HG03060 (cell line): Measurements from ENCODE around the gene MYO5B.

Experiments
- ATAC-seq: cut with Tn5 transposase; IDR thresholded peaks from one replicate; pipeline ENCODE4 v1.9.1; 2021; ENCODE audit warnings: low read depth, moderate number of reproducible peaks; ENCODE audit not compliant: unreplicated experiment

MYO5B gene

DNA sequence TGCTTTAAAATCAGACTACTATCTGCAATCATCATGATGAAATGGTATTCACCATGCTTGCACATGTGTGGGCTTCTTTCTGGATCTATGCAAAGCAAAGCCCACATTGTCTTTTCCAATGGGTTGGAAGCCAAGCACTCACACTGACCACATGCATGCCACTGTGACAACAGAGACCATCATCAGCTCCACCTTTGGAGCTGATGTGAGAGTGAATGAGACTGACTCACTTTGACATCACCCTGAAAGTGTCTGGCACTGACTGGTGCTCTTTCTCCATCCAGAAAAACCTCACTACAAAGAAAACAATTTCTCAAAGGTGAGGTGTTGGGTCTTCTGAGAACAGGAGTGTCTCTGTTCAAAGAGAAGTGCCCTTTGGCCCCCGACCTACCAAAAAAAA lies 4.7 kb downstream of the MYO5B start:
- no peak for ATAC-seq

DNA sequence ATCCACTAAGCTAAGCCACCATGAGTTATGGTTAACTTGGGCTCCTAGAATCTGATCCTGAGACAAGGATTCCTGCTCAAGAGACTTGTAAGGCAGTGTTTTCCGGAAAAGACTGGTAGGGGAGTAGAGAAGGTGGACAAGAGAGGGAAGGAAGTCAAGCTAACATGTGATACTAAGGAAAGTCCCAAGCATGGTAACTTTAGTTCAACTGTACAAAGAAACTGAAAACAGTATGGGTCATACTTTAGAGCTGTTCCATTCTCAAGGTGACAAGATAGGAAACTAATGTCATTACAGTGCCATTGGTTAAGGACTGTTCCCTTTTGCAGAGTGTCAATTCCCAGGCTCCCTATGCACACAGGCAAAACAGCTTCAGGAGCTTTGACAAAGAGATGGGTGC lies 5.8 kb downstream of the MYO5B start:
- no peak for ATAC-seq

DNA sequence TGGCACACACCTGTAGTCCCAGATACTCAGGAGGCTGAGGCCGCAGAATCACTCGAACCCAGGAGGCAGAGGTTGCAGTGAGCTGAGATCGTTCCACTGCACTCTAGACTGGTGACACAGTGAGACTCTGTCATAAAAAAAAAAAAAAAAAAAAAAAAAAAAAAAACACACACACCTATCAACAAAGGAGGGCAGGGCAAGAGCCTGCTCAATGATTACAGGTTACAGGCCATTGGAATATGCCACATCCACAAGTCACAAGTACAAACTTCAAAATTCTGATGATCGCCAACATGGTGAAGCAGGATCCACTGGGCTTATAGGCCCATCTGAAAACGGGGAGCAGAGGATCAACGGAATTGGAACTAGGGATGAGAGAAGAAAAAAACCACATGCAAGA lies 6.3 kb downstream of the MYO5B start:
- no peak for ATAC-seq

DNA sequence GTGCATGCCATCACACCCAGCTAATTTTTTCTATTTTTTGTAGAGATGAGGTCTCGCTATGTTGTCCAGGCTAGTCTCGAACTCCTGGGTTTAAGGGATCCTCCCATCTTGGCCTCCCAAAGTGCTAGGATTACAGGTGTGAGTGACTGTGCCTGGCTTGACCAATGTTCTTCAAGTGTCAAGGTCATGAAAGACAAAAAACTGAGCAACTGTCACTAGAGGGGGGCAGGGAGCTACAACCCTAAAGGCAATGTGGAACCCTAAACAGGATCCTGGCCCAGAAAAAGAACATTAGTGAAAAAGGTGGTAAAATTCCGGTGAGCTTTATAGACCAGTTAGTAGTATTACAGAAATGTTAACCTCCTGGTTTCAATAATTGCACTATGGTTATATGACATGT lies 7.3 kb downstream of the MYO5B start:
- no peak for ATAC-seq

DNA sequence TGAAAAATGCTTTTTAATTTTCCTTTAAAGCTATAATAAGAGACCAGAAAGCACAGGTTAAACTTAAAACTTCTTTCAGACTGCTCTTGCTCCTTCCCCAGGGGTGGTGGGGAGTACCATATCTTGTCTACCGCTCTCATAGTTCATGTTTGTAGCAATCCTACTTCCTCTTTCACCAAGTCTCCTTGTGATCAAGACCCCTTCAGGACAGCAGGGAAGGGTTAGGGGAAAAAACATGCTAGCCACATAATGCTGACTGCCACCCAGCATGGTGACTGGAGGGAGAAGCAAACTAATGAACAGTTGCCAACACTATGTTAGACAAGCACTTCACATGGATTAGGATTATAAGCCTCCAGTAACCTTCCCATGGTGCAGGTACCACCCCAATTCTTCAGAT lies 8.6 kb downstream of the MYO5B start:
- no peak for ATAC-seq

DNA sequence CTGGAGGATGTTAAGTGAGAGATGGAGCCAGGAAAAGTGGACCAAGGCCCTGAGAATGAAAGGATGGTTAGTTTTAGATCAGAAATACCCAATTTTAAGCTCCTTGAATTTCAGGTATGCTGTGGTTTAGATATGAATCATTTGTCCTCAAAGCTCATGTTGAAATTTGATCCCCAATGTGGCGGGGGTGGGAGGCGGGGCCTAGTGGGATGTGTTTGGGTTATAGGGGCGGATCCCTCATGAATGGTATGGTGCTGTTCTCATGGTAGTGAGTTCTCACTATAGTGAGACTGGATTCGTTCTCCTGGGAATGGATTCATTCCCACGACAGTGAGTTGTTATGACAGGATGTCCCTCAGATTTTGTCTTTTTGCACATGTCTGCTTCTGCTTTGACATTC lies 11.4 kb downstream of the MYO5B start:
- ATAC-seq: no peak

DNA sequence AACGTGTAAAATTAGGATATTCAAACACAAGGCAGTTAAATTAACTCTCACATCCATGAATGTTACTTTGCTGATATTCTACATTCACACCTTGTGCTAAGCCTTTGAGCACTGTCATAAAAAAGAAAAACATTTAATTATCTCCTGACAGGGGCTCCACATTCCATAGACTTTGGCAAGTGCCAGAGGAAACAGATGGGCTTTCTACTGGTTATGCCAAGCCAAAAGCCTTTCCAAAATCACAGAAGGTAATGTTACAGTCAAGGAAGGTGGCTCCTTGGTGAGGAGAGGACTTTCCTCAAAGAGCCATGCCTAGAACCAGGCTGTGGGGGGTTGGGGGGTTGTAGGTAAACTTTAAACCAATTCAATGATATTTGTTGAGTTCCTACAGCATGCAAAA lies 12.4 kb downstream of the MYO5B start:
- ATAC-seq: no peak

DNA sequence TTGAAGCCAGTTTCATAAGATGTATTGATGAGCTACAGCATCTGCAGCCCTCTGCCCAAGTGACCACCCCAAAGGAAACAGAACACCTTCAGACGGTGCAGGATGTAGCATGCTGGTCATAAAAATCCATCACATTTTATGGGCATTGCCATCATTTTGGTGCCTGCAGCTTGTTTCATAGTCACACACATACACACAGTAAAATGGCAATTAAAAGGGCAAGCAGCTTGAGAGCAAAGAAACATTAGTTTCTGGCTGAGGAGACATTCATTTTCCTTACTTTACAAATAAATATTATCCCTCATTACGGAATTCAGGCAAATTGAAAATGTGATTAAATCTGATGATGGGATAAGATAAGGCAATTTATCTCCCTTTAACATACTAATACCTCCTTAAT lies 13.4 kb downstream of the MYO5B start:
- ATAC-seq: no peak

DNA sequence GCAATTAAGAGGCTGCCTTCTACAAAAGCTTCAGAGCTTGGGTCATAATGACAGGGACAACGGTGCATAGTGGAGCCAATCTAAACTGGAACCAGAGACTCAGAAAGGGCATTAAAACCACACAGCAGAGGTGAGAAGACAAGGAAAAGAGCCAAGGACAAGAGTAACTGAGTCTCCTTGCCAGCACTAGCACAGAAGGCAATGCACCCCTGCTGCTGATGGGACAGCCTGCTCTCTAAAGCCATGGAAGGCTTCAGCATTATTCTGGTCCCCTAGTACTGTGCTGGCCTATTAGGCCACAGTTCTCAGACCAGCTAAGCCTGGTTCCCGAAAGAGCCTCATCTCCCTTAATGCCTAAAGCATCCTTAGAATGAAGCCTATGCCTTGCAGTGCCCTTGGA lies 15.5 kb downstream of the MYO5B start:
- no peak for ATAC-seq

DNA sequence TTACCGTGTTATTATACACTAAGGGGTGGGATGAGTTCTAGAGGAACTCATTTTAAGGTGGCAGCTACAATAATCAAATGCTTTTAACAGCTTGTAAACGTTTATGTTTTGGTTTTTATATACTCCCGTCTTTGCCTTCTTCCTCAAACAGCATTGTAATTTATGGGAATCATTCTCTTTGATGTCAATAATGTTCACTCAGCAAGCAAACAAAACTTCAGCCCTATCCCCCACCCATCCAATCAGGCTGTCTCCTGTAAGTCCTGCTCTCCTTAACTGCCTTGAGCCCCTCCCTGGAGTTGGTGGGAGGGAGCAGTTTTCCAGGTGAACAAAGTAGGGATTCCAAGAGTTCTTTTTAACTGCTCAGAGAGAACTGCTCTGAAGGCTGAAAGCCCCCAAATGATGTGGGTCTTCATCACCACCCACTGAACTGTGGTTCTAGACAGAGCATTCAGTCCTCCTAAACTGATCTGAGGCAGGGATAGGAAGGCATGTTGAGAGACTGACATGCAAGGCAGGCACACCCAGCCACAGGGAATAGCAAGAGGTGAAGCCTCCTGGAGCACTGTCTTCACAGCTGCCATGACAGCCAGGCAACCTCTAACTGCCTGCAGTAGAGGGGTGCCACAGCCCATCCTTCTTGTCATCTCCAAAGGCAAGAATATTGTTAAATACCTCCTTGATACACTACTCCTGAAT lies 17.5 kb downstream of the MYO5B start:
- no peak for ATAC-seq

DNA sequence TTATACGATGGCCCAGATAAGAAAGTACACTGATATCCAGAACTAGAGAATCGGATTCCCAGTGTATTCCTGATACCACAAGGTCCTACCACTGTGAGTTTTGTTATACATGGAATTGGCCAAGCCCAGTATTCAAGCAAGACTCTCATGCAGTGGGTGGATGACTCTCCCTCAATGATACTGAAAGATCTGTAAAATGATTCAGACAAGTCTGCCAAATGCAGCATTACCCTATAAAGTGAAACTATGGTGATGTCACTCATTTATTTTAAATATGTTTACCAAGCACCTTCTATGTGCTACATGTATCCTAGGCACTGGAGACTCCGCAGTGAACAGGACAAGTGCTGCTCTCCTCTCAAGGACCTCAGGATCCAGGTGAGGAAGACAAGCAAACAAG lies 22.6 kb downstream of the MYO5B start:
- no peak for ATAC-seq

DNA sequence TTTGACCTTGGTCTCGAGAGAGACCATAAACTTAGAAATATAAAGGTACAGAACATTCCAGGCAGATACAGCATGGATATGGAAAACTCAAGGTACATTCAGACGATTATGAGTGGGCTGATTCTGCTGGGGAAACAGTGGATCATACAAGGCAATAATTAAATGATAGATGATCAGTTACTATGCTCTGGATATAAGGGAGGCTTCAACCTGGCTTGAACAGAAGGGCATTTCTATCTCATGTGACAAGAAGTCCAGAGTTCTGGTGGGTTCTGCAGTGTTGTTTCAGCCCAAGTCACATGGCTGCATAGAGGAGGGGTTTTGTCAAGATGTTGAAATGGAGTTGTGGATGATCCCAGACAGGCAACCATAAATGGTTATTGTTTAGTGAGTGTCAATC lies 23.5 kb downstream of the MYO5B start:
- ATAC-seq: no peak

DNA sequence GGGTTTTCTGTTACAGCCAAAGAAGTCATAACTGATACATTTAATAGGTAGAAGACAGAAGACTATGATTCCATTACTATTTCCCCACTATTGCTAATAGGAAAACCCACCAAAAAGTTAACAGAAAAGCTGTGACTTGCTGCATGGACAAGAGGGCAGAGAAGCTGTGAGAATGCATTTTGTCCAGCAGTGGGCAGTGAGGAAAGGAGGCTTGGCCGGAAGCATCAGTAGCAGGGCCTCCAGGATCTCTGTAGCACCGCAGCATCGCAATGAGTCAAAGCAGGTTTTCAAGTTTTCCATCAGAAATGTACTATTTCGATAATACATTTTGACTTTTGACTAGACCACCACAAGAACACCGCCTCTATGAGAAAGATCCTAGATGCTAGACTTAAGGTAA lies 24.9 kb downstream of the MYO5B start:
- no peak for ATAC-seq

DNA sequence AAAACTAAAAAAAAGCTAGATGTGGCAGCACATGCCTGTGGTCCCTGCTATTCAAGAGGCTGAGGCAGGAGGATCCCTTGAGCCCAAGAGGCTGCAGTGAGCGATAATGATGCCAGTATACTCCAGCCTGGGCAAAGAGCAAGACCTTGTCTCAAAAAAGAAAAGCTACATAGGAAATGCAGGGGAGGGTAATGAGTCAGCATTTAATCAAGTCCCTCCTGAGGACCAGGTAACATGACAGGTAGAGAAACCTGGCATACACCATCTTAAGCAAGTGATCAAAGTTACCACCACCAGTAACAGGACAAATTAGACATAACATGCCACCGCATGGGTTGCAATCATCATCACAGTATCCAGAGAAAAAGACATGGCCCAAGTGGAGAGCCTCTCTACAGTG lies 25.8 kb downstream of the MYO5B start:
- no peak for ATAC-seq

DNA sequence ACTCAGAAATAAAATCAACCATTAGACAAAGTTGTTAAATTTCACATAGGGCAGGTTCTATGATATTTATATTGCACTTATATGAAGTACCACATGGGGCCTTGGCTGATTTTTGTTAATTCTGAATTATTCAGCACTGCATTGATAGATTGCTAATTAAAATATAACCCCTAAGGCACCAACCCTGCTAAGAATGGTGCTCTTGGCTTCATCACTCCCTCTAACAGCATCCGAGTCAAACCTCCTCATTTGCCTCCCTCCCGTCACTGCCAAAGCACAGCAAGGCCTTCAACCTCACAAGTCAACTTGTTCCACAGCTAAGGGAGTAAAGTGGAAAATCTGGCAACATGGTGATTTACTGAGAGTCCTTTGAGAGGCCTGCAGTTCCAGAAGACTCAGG lies 27.0 kb downstream of the MYO5B start:
- ATAC-seq: no peak

DNA sequence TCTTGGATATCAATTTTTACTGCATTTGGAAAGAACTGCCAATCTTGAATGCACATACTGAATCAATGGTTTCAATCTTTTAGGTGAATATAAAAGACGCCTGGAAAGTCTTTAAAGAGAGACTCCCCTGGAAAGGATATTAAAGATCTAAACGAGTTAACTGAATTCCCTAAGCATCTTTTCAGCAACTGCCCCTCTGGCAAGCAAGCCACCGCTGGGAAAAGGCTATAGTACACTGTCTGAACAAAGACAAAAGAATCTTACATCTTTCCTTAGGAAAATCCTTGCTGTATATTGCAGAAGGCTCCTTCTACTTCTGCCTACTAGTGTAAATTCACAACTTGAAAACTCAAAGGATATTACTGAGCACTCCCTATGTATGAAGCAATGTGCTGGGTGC lies 28.0 kb downstream of the MYO5B start:
- no peak for ATAC-seq

DNA sequence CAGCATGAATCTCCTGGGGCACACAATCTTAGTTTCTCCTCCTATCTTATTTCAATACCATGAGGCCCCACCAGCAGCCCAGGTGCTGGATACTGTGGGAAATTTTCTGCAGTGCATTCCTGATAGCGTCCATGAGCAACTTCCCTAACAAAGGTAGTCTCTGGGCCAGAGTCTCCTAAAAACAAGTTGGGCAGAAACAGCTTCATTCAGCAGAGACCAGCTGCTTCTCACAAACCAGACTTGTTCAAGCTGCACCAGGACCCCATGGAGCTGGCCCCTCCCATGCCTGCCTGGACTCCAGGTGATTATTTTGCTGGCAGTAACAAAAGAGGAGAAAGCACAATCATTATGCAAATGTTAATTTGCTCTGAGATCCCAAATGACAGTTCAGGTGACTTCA lies 31.4 kb downstream of the MYO5B start:
- no peak for ATAC-seq

DNA sequence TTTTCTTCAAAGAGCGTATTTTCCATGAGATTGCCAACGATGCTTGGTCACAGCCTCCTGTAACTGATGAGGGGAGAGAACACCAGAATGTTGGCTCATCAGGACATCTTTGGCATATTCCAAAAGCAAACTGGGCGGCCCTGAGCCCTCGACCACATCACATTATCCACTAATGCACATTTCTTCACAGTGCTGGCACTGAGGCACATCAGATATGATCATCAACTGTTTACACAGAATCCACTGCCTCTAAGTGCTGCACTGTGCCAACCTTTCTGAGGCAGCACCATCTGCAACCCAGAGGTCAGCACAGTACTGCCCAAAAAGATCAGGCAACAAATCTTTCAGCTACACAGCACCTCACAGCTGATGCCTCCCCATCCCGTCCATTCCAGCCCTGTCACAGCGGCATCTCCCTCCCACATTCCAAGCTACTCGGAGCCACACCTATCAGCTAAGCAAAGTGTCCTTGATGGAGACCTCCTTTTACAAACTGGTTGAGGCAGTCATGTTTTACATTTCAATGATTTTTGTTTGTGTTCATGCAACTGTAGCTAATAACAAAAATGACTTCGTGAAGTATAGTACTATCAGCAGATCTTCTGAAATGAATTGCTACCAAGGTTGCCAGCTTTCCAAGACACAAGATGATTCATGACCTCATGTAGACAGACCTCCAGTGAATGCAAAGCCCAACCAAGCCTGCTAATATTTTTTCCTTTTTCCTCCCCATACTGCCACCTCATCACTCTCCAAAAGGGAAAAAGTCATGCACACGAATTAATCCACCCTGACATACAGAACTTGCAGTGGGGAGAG lies 32.3 kb downstream of the MYO5B start:
- no peak for ATAC-seq

DNA sequence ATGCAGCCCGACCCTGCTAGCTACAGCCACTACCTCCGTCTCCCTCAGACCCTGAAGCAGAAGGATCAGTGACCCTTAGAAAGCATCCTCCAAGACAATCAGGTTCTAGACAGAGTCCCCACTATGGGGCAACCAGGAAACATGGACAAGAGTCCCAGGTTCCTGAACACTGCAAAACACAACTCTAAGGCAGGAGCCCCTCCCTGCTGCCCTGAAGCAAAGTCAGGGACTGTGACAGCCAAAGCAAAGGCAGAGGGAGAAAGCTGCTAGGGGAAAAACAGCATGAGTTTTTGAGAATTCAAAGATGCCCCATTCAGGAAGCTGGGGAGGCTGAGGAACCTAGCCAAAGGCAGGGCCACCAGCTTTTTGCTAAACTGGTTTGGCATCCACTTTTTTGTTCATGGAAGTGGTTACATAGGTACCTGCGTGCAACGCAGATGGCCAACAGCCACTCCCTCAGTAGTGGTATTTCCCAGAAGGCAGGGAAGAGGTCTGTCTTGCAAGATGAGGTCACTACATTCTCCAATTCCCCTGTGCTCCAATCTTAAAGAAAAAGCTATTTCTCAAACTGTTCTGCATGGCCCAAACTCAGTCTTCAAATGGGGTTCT lies 33.2 kb downstream of the MYO5B start:
- no peak for ATAC-seq

DNA sequence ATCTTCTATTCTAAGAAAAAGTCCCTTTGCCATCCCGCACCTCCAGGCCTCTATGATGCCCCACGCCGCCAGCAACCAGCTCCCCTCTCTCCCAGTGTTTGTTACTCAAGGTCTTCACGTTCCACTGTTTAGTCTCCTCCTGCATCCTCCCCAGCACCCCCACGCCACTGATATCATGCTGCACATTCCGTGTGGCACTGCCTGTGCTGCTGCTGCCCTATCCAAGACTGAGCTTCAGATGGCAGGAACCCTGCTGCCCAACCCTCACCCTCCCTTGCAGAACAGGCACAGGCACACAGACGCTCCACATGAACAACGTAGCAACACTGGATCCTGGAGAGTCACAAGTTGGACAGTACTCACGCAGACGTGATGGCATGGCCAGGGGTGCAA lies 35.3 kb downstream of the MYO5B start:
- no peak for ATAC-seq

DNA sequence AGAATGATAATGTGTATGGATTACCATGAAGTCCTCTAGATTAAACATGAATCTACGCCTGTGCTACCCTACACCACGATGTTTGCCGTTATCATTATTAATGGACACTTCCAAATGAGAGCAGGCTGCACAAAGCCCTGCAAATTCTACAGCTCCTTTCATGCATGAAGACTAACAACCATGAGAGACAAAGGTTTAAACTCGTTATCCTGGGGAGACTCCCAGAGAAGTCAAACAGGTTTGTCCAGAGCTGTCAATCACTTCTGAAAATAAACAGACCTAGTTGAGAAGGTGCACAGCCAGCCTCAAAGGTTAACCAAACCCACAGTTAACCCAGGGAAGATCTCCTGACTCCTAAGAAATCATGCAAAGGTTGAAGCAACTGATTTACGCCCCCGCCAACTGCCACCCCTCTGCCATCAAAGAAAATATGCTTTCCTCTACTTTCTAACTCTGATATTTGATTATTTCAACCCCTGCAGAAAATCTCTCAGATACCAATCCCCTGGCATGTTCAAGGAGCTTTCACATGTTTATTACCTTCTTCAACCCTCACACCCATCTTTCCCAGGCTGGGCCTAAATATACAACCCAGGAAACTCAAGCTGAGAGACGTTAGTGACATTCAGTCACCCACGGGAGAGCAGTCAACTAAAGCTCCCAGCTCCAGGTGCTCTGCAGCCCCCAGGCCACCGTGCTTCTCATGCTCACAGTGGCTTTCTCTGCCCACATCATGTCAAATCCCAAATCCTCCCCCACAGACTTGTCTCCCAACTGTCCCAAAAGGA lies 35.9 kb downstream of the MYO5B start:
- ATAC-seq: no peak
